ENCODE data around the gene PACRG. TPM values are rescaled to one million over a fixed set of nuclear protein-coding genes. Genes with fewer than 3 reads are reported as not detected.

PACRG gene
- total RNA-seq, 1 experiment from 2014 or later: 0.59 TPM

GRCh38 chr6:162852192-162852591, 124.4 kb downstream of the PACRG start:
- ChIA-PET CTCF (no interaction called here), POLR2A (no interaction called here)
- H3K9me3 ChIP-seq (ENCODE audit: control insufficient read depth, insufficient read depth, low read depth, low read length): no peaks in the 10 kb centered on the region
- DNase-seq (ENCODE audit: low read depth, low spot score) (no peak), ATAC-seq (no peak)
- in situ Hi-C loops (cut with HindIII; ENCODE audit: low pct_unique_long_range_greater_than_20kb, low sequenced_read_pairs) (no loop called here), intact Hi-C loops (cut with micrococcal nuclease; ENCODE audit: unreplicated experiment) (no loop called here)
- BruUV-seq (replicated peaks): no TSS peak
- H3K4me1 ChIP-seq (ENCODE audit: control insufficient read depth, insufficient read depth, low read length): no peaks in the 10 kb centered on the region
- H3K4me3 ChIP-seq (ENCODE audit: low read depth in 2 of 2, low read length in 2 of 2): no peak overlapping the region
- no peaks in the 10 kb centered on the region for H3K27me3 ChIP-seq (ENCODE audit: control insufficient read depth, insufficient read depth, low read length)
- no peak for TF ChIP-seq REST (IDR thresholded peaks at IDR 0.05; ENCODE audit: insufficient read depth in 1 of 2, low read depth in 2 of 2, low read length in 1 of 2)
- no peak for TF ChIP-seq CTCF (IDR thresholded peaks at IDR 0.05)
- no peak for TF ChIP-seq SIN3A (IDR thresholded peaks at IDR 0.05; ENCODE audit: borderline replicate concordance, insufficient read depth, low read depth, low read length)
- no peak for TF ChIP-seq TCF7L2 (IDR thresholded peaks at IDR 0.05; ENCODE audit: low read depth, low read length)
- TF ChIP-seq POLR2AphosphoS5 (IDR thresholded peaks at IDR 0.05; ENCODE audit: low read depth, low read length): no peak
- H3K27ac ChIP-seq (ENCODE audit: low read length): no peak overlapping the region
- no peaks in the 10 kb centered on the region for H3K36me3 ChIP-seq (ENCODE audit: control insufficient read depth, insufficient read depth, low read length)

- no peaks in the 10 kb centered on the region for H3K4me1 ChIP-seq (ENCODE audit: control insufficient read depth, insufficient read depth, low read length)
- no peaks in the 10 kb centered on the region for H3K36me3 ChIP-seq (ENCODE audit: control insufficient read depth, insufficient read depth, low read length)
- H3K4me3 ChIP-seq (ENCODE audit: low read depth in 2 of 2, low read length in 2 of 2): no peak overlapping the region
- no peak overlapping the region for H3K27ac ChIP-seq (ENCODE audit: low read length)
- TF ChIP-seq TCF7L2 (IDR thresholded peaks at IDR 0.05; ENCODE audit: low read depth, low read length) (no peak), REST (IDR thresholded peaks at IDR 0.05; ENCODE audit: insufficient read depth in 1 of 2, low read depth in 2 of 2, low read length in 1 of 2) (no peak), SIN3A (IDR thresholded peaks at IDR 0.05; ENCODE audit: borderline replicate concordance, insufficient read depth, low read depth, low read length) (no peak), CTCF (IDR thresholded peaks at IDR 0.05) (no peak), POLR2AphosphoS5 (IDR thresholded peaks at IDR 0.05; ENCODE audit: low read depth, low read length) (no peak)
- ATAC-seq: no peak
- ChIA-PET CTCF (no interaction called here), POLR2A (no interaction called here)
- intact Hi-C loops (cut with micrococcal nuclease; ENCODE audit: unreplicated experiment) (no loop called here), in situ Hi-C loops (cut with HindIII; ENCODE audit: low pct_unique_long_range_greater_than_20kb, low sequenced_read_pairs) (no loop called here)
- BruUV-seq (replicated peaks): no TSS peak
- H3K27me3 ChIP-seq (ENCODE audit: control insufficient read depth, insufficient read depth, low read length): no peaks in the 10 kb centered on the region
- no peaks in the 10 kb centered on the region for H3K9me3 ChIP-seq (ENCODE audit: control insufficient read depth, insufficient read depth, low read depth, low read length)
- DNase-seq (ENCODE audit: low read depth, low spot score): no peak
Measured at GRCh38 chr6:162852840-162853577, 125.2 kb downstream of the PACRG start.
